T-helper 2 cell treated with Interferon-gamma antibody and Interleukin-4, amounts not matched to agents 100 ng/mL and 5 ng/mL, for 36 hours (primary cell): ENCODE data around the gene MYRIP. TPM values are rescaled to one million over a fixed set of nuclear protein-coding genes. Genes with fewer than 3 reads are reported as not detected.

ENCODE experiments used
- intact Hi-C: fragments of 100-400 bp; cut with micrococcal nuclease; formaldehyde crosslinking; loops from one replicate; pipeline ENCODE4 v1.15.1; 2023
- total RNA-seq: library from RNA; stranded (reverse); gene quantifications from 2 replicates; pipeline ENCODE4 v1.2.3, GENCODE V29; 2022

MYRIP gene
- total RNA-seq, 1 donor from 2014 or later: not detected

- intact Hi-C loops: no loop called here
Observed at GRCh38 chr3:39965461-39965860, 156.1 kb downstream of the MYRIP start.

- intact Hi-C loops: no loop called here
Observed at GRCh38 chr3:39965997-39966396, 156.6 kb downstream of the MYRIP start.

GRCh38 chr3:39970982-39971381 lies 161.6 kb downstream of the MYRIP start:
- intact Hi-C loops: no loop called here

- intact Hi-C loops: no loop called here
Observed at GRCh38 chr3:39971559-39972031, 162.2 kb downstream of the MYRIP start.

- intact Hi-C loops: no loop called here
Observed at GRCh38 chr3:39972508-39972907, 163.1 kb downstream of the MYRIP start.

- intact Hi-C loops: no loop called here
Observed at GRCh38 chr3:39977058-39977794, 167.8 kb downstream of the MYRIP start.

- intact Hi-C loops: no loop called here
Observed at GRCh38 chr3:39978308-39978707, 168.9 kb downstream of the MYRIP start.

- intact Hi-C loops: no loop called here
Observed at GRCh38 chr3:39980058-39980457, 170.6 kb downstream of the MYRIP start.

- intact Hi-C loops: no loop called here
Observed at GRCh38 chr3:39980781-39981180, 171.4 kb downstream of the MYRIP start.

- intact Hi-C loops: no loop called here
Observed at GRCh38 chr3:39981547-39982184, 172.3 kb downstream of the MYRIP start.

- intact Hi-C loops: no loop called here
Observed at GRCh38 chr3:39982665-39983357, 173.4 kb downstream of the MYRIP start.

- intact Hi-C loops: loop anchor here (1.0 to 5.0 kb wide), 2 partner anchors 282 to 447 kb away; no protein-coding TSS in a partner anchor
Observed at GRCh38 chr3:39989746-39990145, 180.3 kb downstream of the MYRIP start.

- intact Hi-C loops: loop anchor here (1.0 to 5.0 kb wide), 2 partner anchors 283 to 448 kb away; no protein-coding TSS in a partner anchor
Observed at GRCh38 chr3:39990532-39990931, 181.1 kb downstream of the MYRIP start.

- intact Hi-C loops: no loop called here
Observed at GRCh38 chr3:40008796-40009195, 199.4 kb downstream of the MYRIP start.

GRCh38 chr3:40009991-40010390 lies 200.6 kb downstream of the MYRIP start:
- intact Hi-C loops: no loop called here

GRCh38 chr3:40012381-40012780 lies 203.0 kb downstream of the MYRIP start:
- intact Hi-C loops: no loop called here

GRCh38 chr3:40016391-40016790 lies 207.0 kb downstream of the MYRIP start:
- intact Hi-C loops: no loop called here

- intact Hi-C loops: no loop called here
Observed at GRCh38 chr3:40018369-40018768, 209.0 kb downstream of the MYRIP start.

GRCh38 chr3:40019376-40019775 lies 210.0 kb downstream of the MYRIP start:
- intact Hi-C loops: no loop called here

GRCh38 chr3:40020689-40021088 lies 211.3 kb downstream of the MYRIP start:
- intact Hi-C loops: no loop called here

GRCh38 chr3:40021338-40021737 lies 211.9 kb downstream of the MYRIP start:
- intact Hi-C loops: no loop called here

GRCh38 chr3:40022297-40022827 lies 213.0 kb downstream of the MYRIP start:
- intact Hi-C loops: no loop called here
